OCI-LY1 (cell line): ENCODE measurements around the gene COX19.

Experiments
- H2AFZ ChIP-seq: fragments of 200-600 bp; sonication (generic), shearing (Covaris generic); 2 replicates; pipeline ENCODE4 v1.6.0; 2014; ENCODE audit warnings: antibody characterized with exemption, mild to moderate bottlenecking, low read length
- H3F3A ChIP-seq: fragments of 200-600 bp; sonication (generic), shearing (Covaris generic); 2 replicates; pipeline ENCODE4 v1.6.0; 2014; ENCODE audit warnings: mild to moderate bottlenecking, antibody characterized with exemption, low read length, moderate library complexity; ENCODE audit not compliant: insufficient read depth
- H3K27ac ChIP-seq: fragments of 200-600 bp; sonication (generic); 2 replicates; pipeline ENCODE4 v1.5.1; 2014; ENCODE audit warnings: low read length, mixed run types, mild to moderate bottlenecking, low read depth; ENCODE audit not compliant: poor library complexity, severe bottlenecking
- H3K27me3 ChIP-seq: fragments of 200-600 bp; sonication (generic); 2 replicates; pipeline ENCODE4 v1.6.0; 2014; ENCODE audit warnings: antibody characterized with exemption, mild to moderate bottlenecking, low read length, moderate library complexity; ENCODE audit not compliant: insufficient read depth
- H3K36me3 ChIP-seq: fragments of 200-600 bp; sonication (generic); 2 replicates; pipeline ENCODE4 v1.6.1; 2014; ENCODE audit warnings: mild to moderate bottlenecking, antibody characterized with exemption, low read length, moderate library complexity, mixed read lengths; ENCODE audit not compliant: insufficient read depth
- H3K4me1 ChIP-seq: fragments of 200-600 bp; sonication (generic); 2 replicates; pipeline ENCODE4 v1.5.1; 2014; ENCODE audit warnings: mild to moderate bottlenecking, low read length, moderate library complexity; ENCODE audit not compliant: insufficient read depth, severe bottlenecking
- H3K4me2 ChIP-seq: fragments of 200-600 bp; sonication (generic), shearing (Covaris generic); 2 replicates; pipeline ENCODE4 v1.6.1; 2014; ENCODE audit warnings: low read length
- H3K4me3 ChIP-seq: fragments of 200-600 bp; sonication (generic); 2 replicates; pipeline ENCODE4 v1.5.1; 2014; ENCODE audit warnings: low read length, low read depth, mild to moderate bottlenecking, mixed read lengths; ENCODE audit not compliant: poor library complexity, severe bottlenecking
- H3K79me2 ChIP-seq: fragments of 200-600 bp; shearing (Covaris generic); 2 replicates; pipeline ENCODE4 v1.6.1; 2016; ENCODE audit warnings: mixed run types, low read length, mixed read lengths; ENCODE audit not compliant: insufficient read depth
- H3K9ac ChIP-seq: fragments of 200-600 bp; sonication (generic), shearing (Covaris generic); 2 replicates; pipeline ENCODE4 v1.6.1; 2014; ENCODE audit warnings: mild to moderate bottlenecking, low read length, mixed read lengths
- H3K9me2 ChIP-seq: fragments of 200-600 bp; sonication (generic), shearing (Covaris generic); 2 replicates; pipeline ENCODE4 v1.6.1; 2014; ENCODE audit warnings: low read depth, mild to moderate bottlenecking, low read length, mixed read lengths
- H3K9me3 ChIP-seq: fragments of 200-600 bp; shearing (Covaris generic); 2 replicates; pipeline ENCODE4 v1.6.1; 2014; ENCODE audit warnings: low read length, mixed read lengths
- H4K20me1 ChIP-seq: fragments of 200-600 bp; sonication (generic), shearing (Covaris generic); 2 replicates; pipeline ENCODE4 v1.6.0; 2016; ENCODE audit warnings: mild to moderate bottlenecking, low read length; ENCODE audit not compliant: insufficient read depth
- EZH2 ChIP-seq: fragments of 200-600 bp; sonication (generic), shearing (Covaris generic); IDR thresholded peaks from 2 replicates; pipeline ENCODE4 v1.8.0; 2017; ENCODE audit warnings: borderline replicate concordance, mixed run types, mild to moderate bottlenecking, antibody characterized with exemption, low read length, moderate library complexity, mixed read lengths
- TF ChIP-seq, protein P1 (sequence below): fragments of 200-600 bp; sonication (generic), shearing (Covaris generic); IDR thresholded peaks from 2 replicates; pipeline ENCODE4 v1.5.1; 2017; ENCODE audit warnings: mild to moderate bottlenecking, antibody characterized with exemption, low read length, moderate library complexity, mixed read lengths

The COX19 gene

DNA sequence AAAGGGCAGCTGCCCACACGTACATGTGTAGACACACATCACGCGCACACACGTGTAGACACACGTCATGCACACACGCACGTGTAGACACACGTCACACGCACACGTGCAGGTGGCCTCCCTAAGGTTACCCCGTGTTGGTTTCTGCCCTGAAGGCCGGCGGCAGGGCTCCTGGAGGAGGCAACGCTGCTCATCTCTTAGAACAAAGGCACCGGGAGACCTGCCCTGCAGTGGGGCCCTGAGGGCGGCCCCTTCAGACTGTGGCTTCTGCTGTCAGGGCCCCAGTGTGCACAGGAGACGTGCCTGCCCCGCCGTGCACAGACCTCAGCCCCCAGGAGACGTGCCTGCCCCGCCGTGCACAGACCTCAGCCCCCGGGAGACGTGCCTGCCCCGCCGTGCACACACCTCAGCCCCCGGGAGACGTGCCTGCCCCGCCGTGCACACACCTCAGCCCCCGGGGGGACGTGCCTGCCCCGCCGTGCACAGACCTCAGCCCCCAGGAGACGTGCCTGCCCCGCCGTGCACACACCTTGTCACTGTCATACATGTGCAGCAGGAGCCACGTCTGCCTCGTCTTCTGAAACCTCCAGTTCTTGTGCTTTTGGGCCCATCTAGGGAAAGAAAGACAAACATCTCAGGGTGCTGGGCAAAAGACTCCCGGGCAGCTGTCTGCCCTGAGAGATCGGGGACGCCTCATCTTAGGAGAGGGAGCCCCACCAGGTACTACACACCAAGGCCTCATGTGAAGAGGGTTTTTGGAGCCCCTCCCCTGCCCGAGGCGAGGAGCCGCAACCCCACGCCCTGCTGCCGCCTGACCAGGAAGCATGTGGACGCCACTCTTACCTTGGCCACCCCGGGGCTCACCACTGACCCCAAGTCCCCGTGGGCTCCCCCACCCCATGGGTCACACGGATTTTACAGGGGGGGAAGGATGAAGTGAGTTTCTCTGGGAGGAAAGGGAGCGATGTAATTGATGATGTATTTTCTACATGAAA is 24.9 kb upstream of the COX19 start:
- TF ChIP-seq, protein P1, sequence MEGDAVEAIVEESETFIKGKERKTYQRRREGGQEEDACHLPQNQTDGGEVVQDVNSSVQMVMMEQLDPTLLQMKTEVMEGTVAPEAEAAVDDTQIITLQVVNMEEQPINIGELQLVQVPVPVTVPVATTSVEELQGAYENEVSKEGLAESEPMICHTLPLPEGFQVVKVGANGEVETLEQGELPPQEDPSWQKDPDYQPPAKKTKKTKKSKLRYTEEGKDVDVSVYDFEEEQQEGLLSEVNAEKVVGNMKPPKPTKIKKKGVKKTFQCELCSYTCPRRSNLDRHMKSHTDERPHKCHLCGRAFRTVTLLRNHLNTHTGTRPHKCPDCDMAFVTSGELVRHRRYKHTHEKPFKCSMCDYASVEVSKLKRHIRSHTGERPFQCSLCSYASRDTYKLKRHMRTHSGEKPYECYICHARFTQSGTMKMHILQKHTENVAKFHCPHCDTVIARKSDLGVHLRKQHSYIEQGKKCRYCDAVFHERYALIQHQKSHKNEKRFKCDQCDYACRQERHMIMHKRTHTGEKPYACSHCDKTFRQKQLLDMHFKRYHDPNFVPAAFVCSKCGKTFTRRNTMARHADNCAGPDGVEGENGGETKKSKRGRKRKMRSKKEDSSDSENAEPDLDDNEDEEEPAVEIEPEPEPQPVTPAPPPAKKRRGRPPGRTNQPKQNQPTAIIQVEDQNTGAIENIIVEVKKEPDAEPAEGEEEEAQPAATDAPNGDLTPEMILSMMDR: no peak
- TF ChIP-seq EZH2: no peak
- Histone ChIP-seq H3K9me2 (no peaks in the 10 kb centered on the region), H3K27ac (peak overlapping the region; percentile 89), H3F3A (no peaks in the 10 kb centered on the region; the same call in 1 of the 2 replicates), H3K4me2 (peak overlapping the region; percentile 26; the same call in 1 of the 2 replicates), H3K9ac (peak overlapping the region; percentile 37; the same call in 1 of the 2 replicates), H3K4me1 (peaks cover 71% of the 10 kb centered on the region), H3K27me3 (no peaks in the 10 kb centered on the region), H3K79me2 (no peaks in the 10 kb centered on the region), H3K4me3 (peak overlapping the region; percentile 9), H4K20me1 (no peaks in the 10 kb centered on the region), H3K36me3 (peaks cover 5% of the 10 kb centered on the region; the same call in 1 of the 2 replicates), H3K9me3 (no peaks in the 10 kb centered on the region), H2AFZ (no peak overlapping the region)

- Histone ChIP-seq H3K9me3 (no peaks in the 10 kb centered on the region), H4K20me1 (no peaks in the 10 kb centered on the region), H3K27ac (peak overlapping the region; percentile 89), H3K79me2 (no peaks in the 10 kb centered on the region), H2AFZ (no peak overlapping the region), H3K4me1 (peaks cover 74% of the 10 kb centered on the region), H3K4me2 (no peak overlapping the region; the same call in 1 of the 2 replicates), H3K9ac (no peak overlapping the region; the same call in 1 of the 2 replicates), H3K27me3 (no peaks in the 10 kb centered on the region), H3K9me2 (no peaks in the 10 kb centered on the region), H3F3A (no peaks in the 10 kb centered on the region; the same call in 1 of the 2 replicates), H3K4me3 (no peak overlapping the region), H3K36me3 (peaks cover 5% of the 10 kb centered on the region; the same call in 1 of the 2 replicates)
- no peak for TF ChIP-seq EZH2
- TF ChIP-seq, protein P1: no peak
These were observed 24.0 kb upstream of the COX19 start for GRCh38 chr7:999149-999879.
